Body of pancreas (tissue), 4 donors: ENCODE data around the gene CAPN5. TPM values are rescaled to one million over a fixed set of nuclear protein-coding genes. Genes with fewer than 3 reads are reported as not detected.

Experiments used
- ATAC-seq: fragments of 150-250 bp; one replicate; pipeline ENCODE4 v1.9.1; 2016
- DNase-seq, 4 donors: peaks; one replicate each; pipeline ENCODE4 v3.0.0-alpha.2; 2019
- H3K27ac ChIP-seq, 4 donors: fragments of 200-600 bp; sonication (generic); 1 replicate in 3 of 4; 2 replicates in 1 of 4; pipeline versions ENCODE4 v1.5.1 to v1.6.1; 2016 to 2019; ENCODE audit warnings: mild to moderate bottlenecking in 1 of 4, mixed read lengths in 1 of 4, moderate library complexity in 1 of 4
- H3K27me3 ChIP-seq, 2 donors: fragments of 200-600 bp; sonication (generic); one replicate each; pipeline ENCODE4 v1.6.0; 2016; ENCODE audit warnings: mild to moderate bottlenecking in 1 of 2
- H3K36me3 ChIP-seq, 2 donors: fragments of 200-600 bp; sonication (generic); replicated peaks in 1 of 2; 2 replicates each; pipeline ENCODE4 v1.5.1; 2016; ENCODE audit warnings: low read depth in 2 of 2; ENCODE audit not compliant: insufficient read depth in 1 of 2
- H3K4me1 ChIP-seq: fragments of 200-600 bp; sonication (generic); one replicate; pipeline ENCODE4 v1.6.0; 2016
- H3K4me3 ChIP-seq, 2 donors: fragments of 200-600 bp; sonication (generic); 1 replicate in 1 of 2; 2 replicates in 1 of 2; pipeline ENCODE4 v1.5.1; 2016 to 2019
- H3K9me3 ChIP-seq, 3 donors: fragments of 200-600 bp; sonication (generic); 1 replicate in 2 of 3; 2 replicates in 1 of 3; pipeline ENCODE4 v1.5.1; 2016
- CTCF ChIP-seq, 7 experiments: fragments of 450-650 bp in 4 of 7; fragments of 200-600 bp in 3 of 7; sonication (generic) in 3 of 7; IDR thresholded peaks; one replicate each; pipeline ENCODE4 v1.5.1; 2016 to 2019; ENCODE audit warnings: antibody characterized with exemption in 7 of 7
- POLR2A ChIP-seq, 3 donors: fragments of 450-650 bp; IDR thresholded peaks; one replicate each; pipeline ENCODE4 v1.6.1; 2016; ENCODE audit warnings: antibody characterized with exemption in 3 of 3, mild to moderate bottlenecking in 2 of 3
- WGBS, 2 donors: methylation state at CpG; one replicate each; pipeline ENCODE4 v1.1.5; 2017; 5-methylcytosine and 5-hydroxymethylcytosine counted together
- intact Hi-C: fragments of 100-400 bp; cut with DNase I; formaldehyde crosslinking; loops from one replicate; pipeline ENCODE4 v1.15.1; 2023
- total RNA-seq, 2 donors: library from RNA; depleted of rRNA; stranded (reverse); fragments of >200 nt; gene quantifications; one replicate each; pipeline ENCODE4 v1.1.0, GENCODE V29; 2016

The CAPN5 gene
- total RNA-seq, 2 donors from 2014 or later = 7.8 to 13.8 TPM

- WGBS, 2 donors = 57 to 65% methylated on average over 9 to 13 of the region's 13 CpGs
- H3K36me3 ChIP-seq = no peaks in the 10 kb centered on the region
- no peak for TF ChIP-seq POLR2A (IDR thresholded peaks at IDR 0.05)
- TF ChIP-seq CTCF (IDR thresholded peaks at IDR 0.05) = no peak
- ATAC-seq = no peak
- H3K27ac ChIP-seq = no peak overlapping the region
- H3K4me3 ChIP-seq = no peak overlapping the region
- no peaks in the 10 kb centered on the region for H3K27me3 ChIP-seq
- H3K9me3 ChIP-seq = no peaks in the 10 kb centered on the region
- intact Hi-C loops = loop anchor here (10.0 kb wide), 1 partner anchor 166 kb away; no protein-coding TSS in a partner anchor
- peaks cover 35% of the 10 kb centered on the region for H3K4me1 ChIP-seq
- DNase-seq = peak in 2 of 4 donors; percentile 3 to 5
Observed at GRCh38 chr11:77090373-77091111, 23.8 kb downstream of the CAPN5 start.

DNA sequence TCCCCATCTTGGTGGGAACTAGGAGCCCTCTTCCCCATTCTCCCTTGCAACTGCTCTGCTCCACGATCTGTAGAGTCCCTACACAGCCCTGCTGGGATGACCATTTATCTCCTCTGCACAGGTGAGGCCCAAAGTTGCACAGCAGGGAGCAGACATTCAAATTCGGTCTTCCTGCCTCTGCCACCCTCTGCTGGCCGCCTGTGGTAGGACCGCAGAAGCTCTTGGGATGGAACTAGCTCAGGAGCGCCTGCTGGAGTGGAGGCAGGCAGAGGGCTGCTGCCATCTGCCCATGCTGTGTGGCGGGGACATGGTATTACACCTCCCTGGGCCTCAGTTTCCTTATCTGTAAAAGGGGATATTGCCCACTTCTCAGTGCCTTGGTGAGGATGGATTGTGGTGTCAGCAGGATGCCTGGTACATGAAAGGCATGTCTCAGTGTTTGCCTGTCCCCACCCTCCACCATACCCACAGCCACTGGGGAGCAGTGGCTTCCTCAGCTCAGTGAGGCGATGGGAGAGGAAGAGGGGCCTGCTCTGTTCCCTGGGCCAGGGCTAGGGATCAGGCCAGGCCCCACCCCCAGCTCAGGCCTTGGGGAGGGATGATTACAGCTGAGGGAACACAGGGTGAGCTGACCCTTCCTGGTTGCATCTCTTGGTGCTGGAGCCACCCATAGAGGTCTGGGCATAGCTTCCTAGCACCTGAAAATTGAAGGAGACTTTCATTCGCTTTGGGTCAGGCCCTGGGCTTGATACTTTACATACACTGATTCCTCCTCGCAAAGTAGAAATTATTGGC, 24.6 kb downstream of the CAPN5 start:
- intact Hi-C loops = loop anchor here (10.0 kb wide), 1 partner anchor 167 kb away; no protein-coding TSS in a partner anchor
- WGBS, 2 donors = 25 to 33% methylated on average over 6 to 9 of the region's 9 CpGs
- Histone ChIP-seq H3K4me3 (no peak overlapping the region), H3K27me3 (no peaks in the 10 kb centered on the region), H3K27ac (no peak overlapping the region), H3K9me3 (no peaks in the 10 kb centered on the region), H3K4me1 (peaks cover 39% of the 10 kb centered on the region), H3K36me3 (no peaks in the 10 kb centered on the region)
- ATAC-seq (peak; percentile 87), DNase-seq (peak; percentile 86 to 90 (median 88))
- TF ChIP-seq CTCF (IDR thresholded peaks at IDR 0.05) (peak; percentile 83 to 97 (median 95)), POLR2A (IDR thresholded peaks at IDR 0.05) (no peak)

DNA sequence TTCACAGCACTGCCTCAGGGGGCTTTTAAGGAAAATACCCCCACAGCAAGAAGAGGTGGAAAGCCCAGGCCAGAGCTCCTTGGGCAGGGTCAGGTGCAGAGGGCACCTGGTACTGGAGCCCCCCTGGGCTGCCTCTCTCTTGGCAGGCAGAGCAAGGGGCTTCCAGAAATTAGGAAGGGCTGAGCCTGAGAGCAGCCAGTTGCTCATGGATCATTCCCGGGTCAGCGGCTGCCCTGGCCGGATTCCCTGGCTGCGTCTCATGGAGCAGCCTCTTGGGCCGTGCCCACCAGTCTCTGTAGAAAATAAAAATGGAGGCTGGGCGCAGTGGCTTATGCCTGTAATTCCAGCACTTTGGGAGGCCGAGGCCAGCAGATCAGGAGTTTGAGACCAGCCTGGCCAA, 25.6 kb downstream of the CAPN5 start:
- ATAC-seq (no peak), DNase-seq (peak in 1 of 4 donors; percentile 11)
- H3K27ac ChIP-seq = no peak overlapping the region
- no peaks in the 10 kb centered on the region for H3K27me3 ChIP-seq
- intact Hi-C loops = loop anchor here (10.0 kb wide), 1 partner anchor 168 kb away; no protein-coding TSS in a partner anchor
- WGBS, 2 donors = 33 to 77% methylated on average over 1 to 7 of the region's 7 CpGs
- H3K4me3 ChIP-seq = no peak overlapping the region
- no peaks in the 10 kb centered on the region for H3K9me3 ChIP-seq
- TF ChIP-seq CTCF (IDR thresholded peaks at IDR 0.05) (no peak), POLR2A (IDR thresholded peaks at IDR 0.05) (no peak)
- H3K36me3 ChIP-seq = no peaks in the 10 kb centered on the region
- peaks cover 28% of the 10 kb centered on the region for H3K4me1 ChIP-seq

GRCh38 chr11:77093056-77093891, 26.5 kb downstream of the CAPN5 start:
- no peaks in the 10 kb centered on the region for H3K9me3 ChIP-seq
- TF ChIP-seq CTCF (IDR thresholded peaks at IDR 0.05) (no peak), POLR2A (IDR thresholded peaks at IDR 0.05) (no peak)
- intact Hi-C loops = loop anchor here (10.0 kb wide), 1 partner anchor 168 kb away; no protein-coding TSS in a partner anchor
- peak in 1 of 4 donors; percentile 9 for DNase-seq
- peaks cover 19% of the 10 kb centered on the region for H3K4me1 ChIP-seq
- no peaks in the 10 kb centered on the region for H3K36me3 ChIP-seq
- no peak for ATAC-seq
- H3K27ac ChIP-seq = no peak overlapping the region
- 82 to 83% methylated on average over 17 to 32 of the region's 33 CpGs for WGBS, 2 donors
- H3K4me3 ChIP-seq = no peak overlapping the region
- no peaks in the 10 kb centered on the region for H3K27me3 ChIP-seq
